Measurements from ENCODE around the gene POU3F3. TPM values are rescaled to one million over a fixed set of nuclear protein-coding genes. Genes with fewer than 3 reads are reported as not detected.

Gene POU3F3
- total RNA-seq, 2 donors from 2014 or later = not detected

DNA sequence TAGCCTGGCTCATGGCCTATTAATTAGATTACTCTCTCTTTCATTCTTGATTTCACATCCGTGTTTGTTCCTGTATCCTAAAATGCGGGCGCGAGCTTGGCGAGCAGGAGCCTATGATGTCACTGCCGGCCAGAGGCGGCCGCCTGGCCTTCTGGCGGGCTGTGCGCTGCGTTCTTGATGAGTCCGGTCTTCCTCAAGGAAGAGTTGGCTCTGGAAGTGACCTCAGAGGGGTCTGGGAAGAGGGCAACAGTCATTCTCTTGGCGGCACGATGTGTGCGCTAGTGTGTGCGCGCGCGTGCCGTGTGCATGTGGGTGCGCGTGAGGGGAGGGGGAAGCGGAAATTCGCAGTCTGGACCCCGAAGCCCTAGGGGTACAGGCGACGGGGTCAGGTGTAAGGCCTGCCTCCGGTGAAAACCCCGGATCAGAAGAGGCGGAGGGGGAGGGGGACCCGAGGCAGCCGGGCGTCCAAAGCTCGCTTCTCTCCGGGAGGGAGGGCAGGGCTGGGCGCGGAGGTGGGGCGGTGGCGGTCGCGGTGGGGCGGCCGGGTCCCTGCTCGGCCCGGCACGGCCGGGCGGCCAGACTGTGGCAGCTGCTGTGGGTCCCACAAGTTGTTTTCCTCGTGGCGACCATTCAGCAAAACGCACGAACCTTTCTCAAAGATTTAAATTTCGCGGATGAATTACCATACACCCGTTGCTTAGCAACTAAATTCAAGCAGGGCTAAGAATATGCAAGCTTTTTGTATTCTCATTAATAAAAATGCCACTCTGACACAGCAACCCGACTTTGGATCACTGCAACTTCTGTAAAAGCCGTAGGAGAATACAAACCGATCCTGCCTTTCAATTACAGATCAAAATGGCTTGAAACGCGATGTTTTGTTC is 8.4 kb downstream of the POU3F3 start:
- H3K4me1 Mint-ChIP-seq = no peaks in the 10 kb centered on the region
- H3K4me3 Mint-ChIP-seq = no peak overlapping the region
- H3K27ac Mint-ChIP-seq = no peak overlapping the region
- peaks cover 78% of the 10 kb centered on the region for H3K27me3 Mint-ChIP-seq
- peaks cover 5% of the 10 kb centered on the region for H3K36me3 Mint-ChIP-seq (ENCODE audit: low read depth)
- H3K9me3 Mint-ChIP-seq = peaks cover 8% of the 10 kb centered on the region
- no peak for ATAC-seq (replicated peaks)

DNA sequence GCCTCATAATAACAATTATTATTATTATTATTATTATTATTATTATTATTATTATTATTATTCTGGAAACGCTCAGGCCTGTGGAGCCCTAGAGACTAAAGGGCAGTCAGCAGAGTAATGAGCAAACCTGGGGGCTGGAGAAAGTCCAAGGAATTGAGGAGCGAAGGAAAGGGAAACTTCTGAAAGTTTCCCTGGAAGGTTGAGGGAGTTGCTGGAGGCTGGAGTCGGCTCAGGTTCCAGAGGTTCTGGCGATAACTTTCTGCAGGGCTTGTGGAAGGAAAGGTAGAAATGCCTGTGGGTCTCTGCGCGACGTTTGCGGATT is 9.2 kb downstream of the POU3F3 start:
- H3K27ac Mint-ChIP-seq = no peak overlapping the region
- H3K4me3 Mint-ChIP-seq = no peak overlapping the region

DNA sequence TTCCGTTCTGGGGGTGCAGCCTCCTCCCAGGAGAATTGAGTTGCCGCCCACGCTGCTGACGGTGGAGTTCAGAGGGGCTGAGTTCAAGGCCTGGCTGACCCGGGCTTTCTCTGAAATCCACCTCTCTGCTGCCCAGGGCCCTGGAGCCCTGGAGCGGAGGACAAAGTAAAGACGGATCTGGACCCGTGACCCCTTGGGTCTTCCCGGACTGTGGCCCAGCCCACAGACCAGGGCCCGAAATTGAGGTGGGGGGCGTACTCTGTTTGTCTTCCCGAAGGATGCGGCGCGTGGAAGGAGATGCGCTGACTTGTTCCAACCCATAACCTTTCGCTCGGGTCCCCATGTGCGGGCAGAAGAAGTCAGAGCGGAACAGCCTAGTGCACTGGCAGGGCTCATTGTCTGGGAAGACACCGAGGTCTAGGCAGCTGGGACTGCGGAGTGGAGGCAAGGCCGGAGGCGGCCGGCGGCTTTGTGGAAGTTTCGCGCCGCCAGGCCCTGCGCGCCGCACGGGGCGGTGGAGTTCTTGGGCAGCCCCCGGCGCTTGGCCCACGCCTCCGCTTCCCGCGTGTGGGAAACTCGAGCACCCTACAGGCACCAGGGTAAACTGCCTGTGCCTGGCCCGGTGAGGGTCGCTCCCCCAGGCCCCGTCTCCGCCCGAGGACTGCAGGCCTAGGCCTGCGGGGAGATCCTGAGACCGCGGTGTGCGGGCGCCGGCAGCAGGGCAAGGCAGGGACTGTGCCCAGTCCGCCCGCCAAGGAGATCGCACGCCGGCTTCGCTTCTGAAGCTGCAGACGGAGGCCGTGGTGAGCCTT is 9.8 kb downstream of the POU3F3 start:
- Mint-ChIP-seq H3K27me3 (peaks cover 74% of the 10 kb centered on the region), H3K4me3 (no peak overlapping the region), H3K4me1 (no peaks in the 10 kb centered on the region), H3K27ac (no peak overlapping the region), H3K9me3 (peaks cover 8% of the 10 kb centered on the region), H3K36me3 (ENCODE audit: low read depth) (no peaks in the 10 kb centered on the region)
- ATAC-seq (replicated peaks) = no peak

More for the DNA sequence above, 9.2 kb downstream of the POU3F3 start:
- peaks cover 8% of the 10 kb centered on the region for H3K9me3 Mint-ChIP-seq
- ATAC-seq (replicated peaks) = no peak
- H3K4me1 Mint-ChIP-seq = no peaks in the 10 kb centered on the region
- peaks cover 77% of the 10 kb centered on the region for H3K27me3 Mint-ChIP-seq
- H3K36me3 Mint-ChIP-seq (ENCODE audit: low read depth) = no peaks in the 10 kb centered on the region

DNA sequence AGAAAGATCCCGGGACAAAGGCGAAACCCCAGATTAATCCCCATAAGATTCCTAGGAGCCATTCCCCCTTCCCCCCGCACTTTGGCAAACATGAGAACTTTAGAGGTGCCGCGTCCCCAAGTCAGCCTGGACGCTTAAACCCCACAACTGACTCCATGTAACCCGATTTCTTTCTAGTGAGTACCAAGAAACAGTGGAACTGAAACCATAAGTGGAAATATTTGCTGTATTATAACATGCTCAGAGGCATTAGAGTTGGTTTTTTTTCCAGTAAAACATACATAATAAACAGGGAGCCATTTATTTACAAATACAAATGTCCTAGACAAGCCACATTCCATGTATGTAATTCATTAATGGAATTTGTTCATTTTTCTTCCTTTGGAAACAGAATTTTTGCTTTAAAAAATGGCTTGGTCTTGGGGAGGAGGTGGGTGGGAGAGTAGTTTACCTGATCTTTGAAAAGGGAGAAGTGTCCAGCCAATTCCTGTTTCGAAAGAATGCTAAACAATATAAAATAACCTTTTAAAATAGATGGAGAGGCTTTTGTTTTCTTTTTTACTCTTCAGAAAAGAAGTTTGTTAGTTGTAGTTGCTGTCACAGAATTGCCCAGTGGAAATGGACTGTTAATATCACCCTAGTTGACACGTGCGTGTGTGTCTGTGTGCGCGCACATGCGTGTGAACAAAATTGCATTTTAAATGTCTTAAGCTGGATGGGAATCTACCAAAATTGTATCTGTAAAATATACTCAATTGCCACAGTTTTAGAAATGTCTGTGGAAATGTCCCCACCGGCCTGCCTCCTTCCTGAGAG is 10.6 kb downstream of the POU3F3 start:
- no peaks in the 10 kb centered on the region for H3K36me3 Mint-ChIP-seq (ENCODE audit: low read depth)
- no peak overlapping the region for H3K27ac Mint-ChIP-seq
- no peak overlapping the region for H3K4me3 Mint-ChIP-seq

DNA sequence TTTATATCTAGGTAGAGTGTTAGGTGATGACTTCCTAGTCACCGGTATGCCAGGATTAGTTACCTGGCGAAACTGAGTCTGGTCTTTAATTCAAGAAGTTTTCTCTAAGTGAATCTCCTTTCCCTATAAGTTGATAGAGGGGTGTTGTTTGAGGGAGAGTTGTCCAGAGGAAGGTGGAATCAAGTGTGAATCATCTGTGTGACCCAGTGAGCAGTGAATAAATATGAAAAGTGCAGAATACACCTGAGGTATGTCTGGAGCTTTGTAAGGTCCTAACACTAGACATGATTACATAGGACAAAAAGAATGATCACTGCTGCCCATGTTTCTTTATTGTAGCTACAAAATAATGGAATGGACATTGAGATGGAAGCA is 11.2 kb downstream of the POU3F3 start:
- Mint-ChIP-seq H3K36me3 (ENCODE audit: low read depth) (no peaks in the 10 kb centered on the region), H3K27me3 (peaks cover 60% of the 10 kb centered on the region), H3K27ac (no peak overlapping the region), H3K4me1 (no peaks in the 10 kb centered on the region), H3K4me3 (no peak overlapping the region), H3K9me3 (peaks cover 3% of the 10 kb centered on the region)
- no peak for ATAC-seq (replicated peaks)

More for the DNA sequence above, 10.6 kb downstream of the POU3F3 start:
- Mint-ChIP-seq H3K4me1 (no peaks in the 10 kb centered on the region), H3K9me3 (peaks cover 5% of the 10 kb centered on the region), H3K27me3 (peaks cover 66% of the 10 kb centered on the region)
- no peak for ATAC-seq (replicated peaks)

DNA sequence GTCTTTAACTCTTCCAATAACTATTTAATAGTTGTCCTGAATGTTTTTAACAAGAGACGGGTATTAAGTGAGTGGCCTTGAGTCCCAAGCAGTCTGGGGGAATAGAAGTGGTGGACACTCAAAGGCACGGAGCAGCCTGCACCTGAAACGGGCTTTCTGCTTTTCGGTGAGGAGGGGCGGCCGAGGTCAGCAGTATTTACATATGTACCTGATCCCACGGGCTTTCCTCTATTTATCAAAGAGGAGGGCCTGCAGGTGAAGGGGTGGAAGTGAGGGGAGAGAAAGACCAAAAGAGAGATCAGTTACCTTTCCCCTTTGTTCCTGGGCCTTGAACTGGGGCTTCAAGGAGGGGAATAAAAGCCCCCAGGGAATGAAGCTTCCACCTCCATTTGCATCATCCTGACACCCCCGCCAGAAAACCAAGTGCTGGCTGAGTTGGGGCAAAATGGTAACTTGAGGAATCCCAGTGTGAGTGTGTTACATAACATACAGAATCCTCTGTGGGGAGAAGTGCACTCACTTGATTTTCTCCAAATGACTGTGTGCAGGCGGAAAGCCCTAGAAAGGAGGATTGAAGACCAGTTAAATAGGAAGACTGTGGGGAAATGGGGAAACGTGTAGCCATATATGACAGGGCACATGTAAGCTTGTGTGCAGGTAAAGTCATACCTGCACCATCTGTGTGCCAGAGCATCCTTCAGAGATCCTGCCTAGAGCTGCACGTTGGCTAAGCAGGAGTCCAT is 12.4 kb downstream of the POU3F3 start:
- Mint-ChIP-seq H3K27ac (no peak overlapping the region), H3K9me3 (peaks cover 2% of the 10 kb centered on the region), H3K27me3 (peaks cover 60% of the 10 kb centered on the region), H3K36me3 (ENCODE audit: low read depth) (no peaks in the 10 kb centered on the region), H3K4me1 (no peaks in the 10 kb centered on the region), H3K4me3 (no peak overlapping the region)
- ATAC-seq (replicated peaks) = no peak

DNA sequence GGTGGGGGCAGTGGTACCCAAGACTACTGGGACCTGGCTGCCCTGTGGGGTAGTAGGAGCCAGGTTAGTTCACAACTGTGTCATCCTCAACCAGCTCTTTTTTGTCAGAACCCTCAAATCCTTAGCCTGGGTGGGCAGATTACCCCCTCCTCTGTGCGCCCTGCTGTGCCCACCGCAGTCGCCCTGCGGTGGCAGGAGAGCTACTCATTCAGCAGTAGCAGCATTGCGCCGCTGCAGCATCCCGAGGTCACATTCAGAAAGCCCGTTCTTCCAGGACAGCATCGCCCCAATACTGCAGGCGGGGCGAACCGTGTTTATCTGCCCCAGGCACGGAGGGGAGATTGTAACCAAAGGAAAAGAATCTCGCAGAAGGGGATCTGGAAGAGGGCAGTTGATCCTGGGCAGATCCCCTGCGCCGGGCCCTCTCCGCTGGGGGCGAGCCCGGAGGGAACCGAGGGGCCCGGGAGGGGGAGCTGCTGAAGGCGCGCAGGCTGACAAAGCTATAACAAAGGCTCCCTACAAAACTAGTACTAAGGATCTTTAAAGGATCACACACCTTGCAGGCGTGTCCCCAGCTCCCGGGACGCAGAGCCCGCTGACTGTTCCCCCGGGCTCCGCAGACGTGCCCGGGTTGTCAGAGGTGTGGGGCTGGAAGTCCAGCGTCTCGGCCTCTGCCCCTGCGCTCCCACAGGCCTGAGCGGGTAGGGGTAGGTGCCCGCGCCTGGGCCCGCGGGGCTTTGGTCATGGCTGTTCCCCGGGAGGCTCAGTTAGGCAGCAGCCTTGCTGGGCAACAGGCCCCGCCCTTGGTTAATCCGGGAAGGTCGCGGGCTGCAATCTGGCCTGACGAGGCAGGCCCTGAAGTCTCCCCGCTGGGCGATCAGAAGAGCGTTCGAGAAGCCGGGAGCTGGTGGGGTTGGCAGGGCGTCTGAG is 13.2 kb downstream of the POU3F3 start:
- ATAC-seq (replicated peaks) = no peak
- H3K27ac Mint-ChIP-seq = no peak overlapping the region

DNA sequence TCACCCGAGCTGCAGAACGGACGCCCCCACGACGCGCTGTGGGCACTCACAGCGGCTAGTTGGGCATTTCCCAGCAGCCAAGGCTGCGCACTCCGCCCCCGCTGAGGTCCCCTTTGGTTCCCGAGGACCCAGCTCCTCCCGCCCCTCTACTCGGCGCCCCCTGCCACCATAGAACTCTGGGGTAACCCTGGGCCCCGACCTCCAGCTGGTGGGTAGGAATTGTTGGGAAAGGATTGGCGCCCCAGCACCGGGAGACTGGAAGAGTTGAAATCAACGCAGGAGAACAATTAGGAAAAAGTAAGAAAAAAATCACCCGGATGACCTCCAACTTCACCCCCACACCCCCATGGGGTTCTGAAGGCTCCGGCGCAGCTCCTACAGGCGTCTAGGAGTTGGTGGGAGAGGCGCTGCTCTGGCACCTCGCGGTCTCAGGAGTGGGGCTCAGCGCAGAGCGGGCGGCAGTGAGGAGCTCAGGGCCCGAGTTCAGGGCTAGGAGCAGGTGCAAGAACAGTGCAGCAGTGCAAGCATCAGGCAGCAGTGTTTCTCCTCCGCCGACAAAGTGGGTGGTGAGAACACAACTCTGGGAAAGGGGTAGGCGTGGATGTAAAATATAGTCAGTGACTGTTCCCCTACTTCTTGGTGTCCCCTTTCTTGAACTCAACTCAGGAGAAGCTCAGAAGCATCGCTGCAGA is 14.0 kb downstream of the POU3F3 start:
- H3K4me1 Mint-ChIP-seq = no peaks in the 10 kb centered on the region
- H3K4me3 Mint-ChIP-seq = no peak overlapping the region
- ATAC-seq (replicated peaks) = no peak
- H3K36me3 Mint-ChIP-seq (ENCODE audit: low read depth) = no peaks in the 10 kb centered on the region
- no peaks in the 10 kb centered on the region for H3K9me3 Mint-ChIP-seq
- H3K27ac Mint-ChIP-seq = no peak overlapping the region
- H3K27me3 Mint-ChIP-seq = peaks cover 62% of the 10 kb centered on the region

More for the DNA sequence above, 13.2 kb downstream of the POU3F3 start:
- Mint-ChIP-seq H3K27me3 (peaks cover 60% of the 10 kb centered on the region), H3K9me3 (no peaks in the 10 kb centered on the region), H3K36me3 (ENCODE audit: low read depth) (no peaks in the 10 kb centered on the region), H3K4me1 (no peaks in the 10 kb centered on the region), H3K4me3 (no peak overlapping the region)

DNA sequence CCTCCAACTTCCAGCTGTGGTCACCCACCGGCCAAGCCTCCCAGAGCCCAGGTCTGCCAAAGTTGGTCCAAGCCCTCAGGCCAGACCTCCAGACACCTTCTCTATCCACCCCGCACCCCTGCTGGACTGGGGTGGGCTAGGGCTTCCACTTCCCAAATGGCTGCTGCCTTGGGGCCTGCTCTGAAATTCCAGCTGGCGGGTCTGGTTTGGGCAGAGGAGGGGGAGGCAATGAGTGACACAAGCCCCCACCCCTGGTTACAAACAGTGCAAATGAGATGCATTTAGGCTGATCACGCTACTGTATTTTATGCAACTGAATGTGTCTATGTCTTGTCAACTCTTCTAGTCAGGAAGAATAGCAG is 14.6 kb downstream of the POU3F3 start:
- ATAC-seq (replicated peaks) = no peak
- Mint-ChIP-seq H3K4me1 (no peaks in the 10 kb centered on the region), H3K27ac (no peak overlapping the region), H3K9me3 (no peaks in the 10 kb centered on the region), H3K36me3 (ENCODE audit: low read depth) (no peaks in the 10 kb centered on the region), H3K4me3 (no peak overlapping the region), H3K27me3 (peaks cover 58% of the 10 kb centered on the region)

DNA sequence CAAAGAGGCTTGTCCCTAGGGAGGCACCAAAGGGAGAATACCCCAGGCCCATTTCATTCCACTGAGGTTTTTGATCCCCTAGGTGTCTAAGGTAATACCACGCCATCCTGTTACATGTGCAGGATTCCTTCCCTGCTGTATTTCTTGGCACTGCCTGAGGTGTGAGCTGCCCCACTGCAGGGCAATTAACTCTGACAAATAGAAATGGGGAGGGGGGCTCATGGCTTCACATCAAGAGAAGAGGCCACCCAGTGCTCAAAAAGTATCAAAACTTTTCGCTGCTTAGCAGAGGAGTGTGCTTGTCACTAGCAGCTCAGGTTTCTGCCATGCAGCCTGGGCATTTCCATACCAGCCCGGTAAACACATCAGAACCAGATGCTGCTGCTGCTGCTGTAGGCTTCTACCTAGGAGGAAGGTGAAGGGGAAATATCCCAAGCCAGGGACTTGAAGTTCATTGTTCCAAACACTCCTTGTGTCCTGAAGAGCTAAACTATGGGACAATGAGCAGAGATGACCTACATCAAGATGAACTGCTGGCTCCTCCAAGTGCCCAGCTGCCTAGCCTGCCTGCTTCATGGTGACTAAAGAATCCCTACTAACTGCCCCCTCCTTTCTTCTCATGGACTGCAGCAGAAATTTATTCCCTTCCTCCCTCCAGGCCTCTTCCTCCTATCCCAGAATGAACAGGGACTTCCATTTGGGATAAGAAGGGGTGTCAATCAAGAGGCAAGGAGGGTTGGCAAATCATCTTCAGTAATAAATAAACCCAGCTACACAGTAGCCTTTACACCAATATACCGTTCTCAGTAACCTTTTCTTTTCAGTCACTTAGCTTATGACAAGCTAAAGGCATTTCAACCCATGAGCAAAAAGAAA is 16.4 kb downstream of the POU3F3 start:
- Mint-ChIP-seq H3K9me3 (no peaks in the 10 kb centered on the region), H3K4me1 (no peaks in the 10 kb centered on the region), H3K27me3 (peaks cover 63% of the 10 kb centered on the region), H3K36me3 (ENCODE audit: low read depth) (no peaks in the 10 kb centered on the region), H3K4me3 (no peak overlapping the region), H3K27ac (no peak overlapping the region)
- ATAC-seq (replicated peaks) = no peak

DNA sequence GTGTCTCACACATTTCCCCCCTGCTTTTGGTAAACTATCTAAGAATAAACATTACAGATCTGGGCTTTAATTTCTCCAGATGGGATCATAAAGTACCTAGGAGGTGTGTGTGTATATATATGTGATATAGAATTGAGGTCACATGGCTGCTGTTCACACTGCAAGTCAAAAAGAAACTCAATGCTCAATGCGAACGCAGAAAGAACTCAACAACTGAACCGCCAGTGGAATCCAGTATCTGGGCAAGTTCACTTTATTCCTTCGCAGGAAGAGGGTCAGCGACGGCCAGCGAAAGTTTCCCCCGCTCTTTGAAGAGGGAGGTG is 17.7 kb downstream of the POU3F3 start:
- Mint-ChIP-seq H3K4me1 (no peaks in the 10 kb centered on the region), H3K27ac (no peak overlapping the region), H3K9me3 (no peaks in the 10 kb centered on the region), H3K36me3 (ENCODE audit: low read depth) (no peaks in the 10 kb centered on the region), H3K27me3 (peaks cover 50% of the 10 kb centered on the region), H3K4me3 (no peak overlapping the region)
- no peak for ATAC-seq (replicated peaks)

Data from activated T-helper 17 cell treated with anti-CD3 and anti-CD28 coated beads, Interleukin-2, amount 50 U/mL, for 72 hours (primary cell).